ENCODE data around the gene CSPG4.
"Not testable (repeated sequence)": the region's sequence is repeated elsewhere in the genome, so short reads cannot be mapped to it uniquely, and the experiment has no call there.

CSPG4 gene

DNA sequence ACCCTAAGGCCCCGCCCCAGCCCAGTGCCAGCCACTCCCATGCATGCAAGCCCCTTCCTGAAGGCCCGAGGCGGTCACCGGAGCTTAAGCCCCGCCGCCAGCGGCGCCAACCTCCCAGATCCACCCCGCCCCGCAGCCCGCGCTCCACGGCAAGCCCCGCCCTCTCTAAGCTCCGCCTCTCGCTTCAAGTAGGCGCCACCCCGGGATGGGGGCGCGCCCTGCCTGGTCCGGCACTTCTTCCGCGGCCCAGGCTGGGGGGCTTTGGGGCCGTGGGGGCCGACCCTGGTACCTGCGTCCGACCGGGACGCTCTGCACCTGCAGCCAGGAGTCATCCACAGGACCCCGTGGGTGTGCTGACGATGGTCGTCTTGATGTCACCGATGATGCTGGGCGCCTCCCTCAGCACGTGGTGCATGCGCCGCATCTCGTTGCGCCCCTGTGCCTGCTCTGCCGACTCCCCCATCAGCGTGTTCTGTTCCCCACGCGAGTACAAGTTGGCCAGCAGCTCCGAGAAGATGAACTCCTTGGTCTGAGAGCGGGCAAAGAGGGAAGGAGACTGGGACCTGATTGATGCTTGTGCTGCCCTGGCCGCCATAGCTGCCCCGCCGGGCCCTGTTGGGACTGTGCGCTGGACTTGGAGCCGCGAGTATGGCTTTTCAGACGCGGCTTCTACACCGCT is 26.1 kb upstream of the CSPG4 start:
- DNase-seq = peak; percentile 95

DNA sequence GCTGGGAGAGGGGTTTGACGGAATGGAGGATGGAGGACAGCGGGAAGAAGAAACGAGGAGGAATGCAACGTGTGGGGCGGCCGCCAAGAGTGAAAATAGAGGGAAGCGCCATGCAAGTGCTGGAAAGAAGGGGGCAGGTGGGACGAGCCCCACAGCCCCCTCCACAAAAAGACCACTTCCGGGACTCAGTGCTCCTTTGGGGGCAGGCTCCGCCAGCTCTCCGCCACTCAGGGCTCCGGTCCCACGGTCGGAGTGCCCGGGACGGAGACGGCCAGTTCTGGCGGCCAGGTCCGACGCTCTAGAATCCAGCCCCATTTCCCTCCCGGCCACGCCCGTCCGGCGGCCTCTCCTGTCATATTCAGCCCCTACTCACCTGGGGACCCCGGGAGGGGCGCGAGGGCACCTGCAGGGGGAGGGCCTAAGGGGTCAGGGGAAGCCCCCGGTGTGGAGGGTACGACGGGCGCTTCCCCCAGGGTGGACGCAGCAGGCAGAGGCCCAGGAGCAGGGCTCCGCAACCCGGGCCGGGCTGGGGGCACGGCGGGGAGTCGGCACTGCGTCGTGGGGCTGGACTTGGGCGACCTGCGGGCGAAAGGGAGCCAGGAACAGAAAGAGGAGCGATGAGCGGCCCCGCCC is 25.5 kb upstream of the CSPG4 start:
- no peak for DNase-seq

- not testable (repeated sequence) for DNase-seq
These were observed 24.7 kb upstream of the CSPG4 start for GRCh38 chr15:75737116-75738013.

DNA sequence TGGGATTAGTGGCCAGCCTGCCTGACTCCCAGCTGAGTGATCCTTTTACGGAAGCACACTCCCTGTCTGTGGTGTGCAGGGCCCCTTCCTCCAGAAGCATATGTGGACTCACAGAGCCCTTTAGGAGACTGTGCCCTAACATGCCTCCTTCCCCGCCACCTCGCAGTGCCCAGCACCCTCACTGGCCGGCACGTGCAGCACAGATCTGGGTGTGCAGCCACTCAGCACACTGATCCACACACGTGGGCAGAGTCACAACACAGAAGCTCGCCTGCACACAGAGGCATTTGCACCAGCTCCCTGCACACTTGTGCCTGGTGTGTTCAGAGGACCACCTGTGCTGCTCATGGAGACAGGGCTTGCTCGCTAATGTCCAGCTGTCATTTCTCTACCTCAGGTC is 23.6 kb upstream of the CSPG4 start:
- no peak for DNase-seq

DNA sequence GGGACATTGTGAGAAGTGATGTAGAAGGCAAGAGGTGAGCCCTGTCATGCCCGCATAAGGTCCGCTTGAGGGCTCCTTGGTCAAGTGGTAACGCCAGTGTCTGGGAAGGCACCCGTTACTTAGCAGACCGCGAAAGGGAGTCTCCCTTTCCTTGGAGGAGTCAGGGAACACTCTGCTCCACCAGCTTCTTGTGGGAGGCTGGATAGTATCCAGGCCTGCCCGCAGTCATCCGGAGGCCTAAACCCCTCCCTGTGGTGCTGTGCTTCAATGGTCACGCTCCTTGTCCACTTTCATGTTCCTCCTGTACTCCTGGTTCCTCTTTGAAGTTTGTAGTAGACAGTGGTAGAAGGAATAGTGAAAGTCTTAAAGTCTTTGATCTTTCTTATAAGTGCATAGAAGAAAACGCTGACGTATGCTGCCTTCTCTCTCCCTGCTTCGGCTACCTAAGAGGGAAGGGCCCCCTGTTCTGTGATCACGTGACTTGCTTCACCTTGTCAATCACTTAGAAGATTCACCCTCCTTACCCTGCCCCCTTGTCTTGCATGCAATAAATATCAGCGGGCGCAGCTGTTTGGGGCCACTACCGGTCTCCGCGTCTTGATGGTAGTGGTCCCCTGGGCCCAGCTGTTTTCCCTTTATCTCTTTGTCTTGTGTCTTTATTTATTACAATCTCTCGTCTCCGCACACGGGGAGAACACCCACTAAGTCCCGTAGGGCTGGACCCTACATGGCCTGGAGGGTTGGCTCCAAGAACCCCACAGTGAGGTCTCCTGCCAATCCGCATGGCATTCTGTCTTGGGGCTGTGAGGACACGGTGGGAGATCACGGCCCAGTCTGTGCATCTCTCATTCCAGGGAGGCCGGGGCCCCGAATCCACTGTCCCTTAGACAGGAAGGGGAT is 22.5 kb upstream of the CSPG4 start:
- DNase-seq = not testable (repeated sequence)

DNA sequence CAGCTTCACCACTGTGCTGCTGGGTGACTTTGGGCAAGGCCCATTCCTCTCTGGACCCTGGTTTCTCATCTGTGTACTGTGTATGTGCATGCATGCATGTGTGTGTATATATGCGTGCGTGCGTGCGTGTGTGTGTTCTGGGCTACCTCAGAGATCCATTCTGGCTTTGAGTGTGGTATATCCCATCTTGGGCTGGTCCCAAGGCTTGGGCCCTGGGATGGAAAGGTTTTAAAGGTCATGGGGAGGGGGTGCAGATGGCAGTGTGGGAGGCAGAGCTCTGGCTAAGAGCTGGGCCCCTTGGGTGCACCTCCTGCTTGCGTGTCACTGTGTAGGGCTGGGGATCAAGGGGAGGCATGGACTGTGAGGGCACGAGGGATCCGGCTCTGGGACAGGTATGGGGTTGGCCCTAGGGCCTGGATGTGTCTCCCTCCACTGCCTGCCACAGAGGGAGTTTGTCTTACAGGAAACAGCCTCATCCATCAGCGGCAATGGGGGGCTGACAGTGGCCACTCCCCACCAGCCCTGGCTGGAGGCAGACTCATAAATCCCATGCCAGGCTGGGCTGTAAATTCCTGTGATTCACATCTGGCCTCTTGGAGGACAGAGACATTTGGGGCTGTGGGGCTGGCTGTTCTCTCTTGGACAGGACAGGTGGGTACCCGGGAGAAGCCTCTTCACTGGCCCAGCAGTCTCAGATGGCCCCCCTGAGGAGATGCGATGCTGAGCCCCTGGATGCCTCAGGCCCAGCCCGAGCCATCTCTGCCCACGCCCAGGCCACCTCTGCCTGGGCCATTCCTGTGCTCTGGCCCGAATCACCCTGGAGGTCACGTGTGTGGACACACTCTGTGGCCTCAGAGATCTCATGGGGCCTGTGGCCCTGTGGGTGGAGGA is 21.4 kb upstream of the CSPG4 start:
- no peak for DNase-seq

DNA sequence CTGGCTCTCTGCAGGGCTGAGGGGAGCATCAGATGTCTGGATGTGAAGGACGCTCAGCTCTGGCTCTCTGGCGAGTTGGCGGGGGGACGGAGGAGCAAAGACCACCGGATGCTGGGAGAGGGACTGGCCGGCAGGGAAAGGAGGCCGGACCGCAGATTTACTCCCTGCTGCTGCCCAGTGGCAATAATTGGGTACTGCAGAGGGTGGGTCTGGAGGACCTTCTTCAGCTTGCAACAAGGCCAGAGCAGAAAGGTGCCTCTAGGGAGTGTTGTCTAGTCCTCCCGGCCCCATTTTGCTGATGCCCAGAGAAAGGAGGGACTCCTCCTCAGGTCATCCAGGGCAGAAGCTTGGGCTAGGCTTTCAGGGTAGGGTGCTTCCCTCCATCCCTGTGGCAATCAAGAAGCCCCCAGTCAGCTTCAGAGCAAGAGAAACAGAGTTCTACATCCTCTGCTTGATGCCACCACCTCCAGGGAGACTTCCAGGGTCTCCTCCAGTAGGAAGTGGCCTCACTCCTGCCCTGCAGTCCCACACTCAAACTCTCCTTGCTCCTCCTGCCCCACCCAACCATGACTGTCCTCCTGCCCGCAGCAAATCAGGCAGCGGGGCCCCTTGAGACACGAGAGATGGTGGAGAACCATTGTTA is 20.3 kb upstream of the CSPG4 start:
- DNase-seq = peak; percentile 92

GRCh38 chr15:75732177-75732808 is 19.6 kb upstream of the CSPG4 start:
- DNase-seq = no peak

DNA sequence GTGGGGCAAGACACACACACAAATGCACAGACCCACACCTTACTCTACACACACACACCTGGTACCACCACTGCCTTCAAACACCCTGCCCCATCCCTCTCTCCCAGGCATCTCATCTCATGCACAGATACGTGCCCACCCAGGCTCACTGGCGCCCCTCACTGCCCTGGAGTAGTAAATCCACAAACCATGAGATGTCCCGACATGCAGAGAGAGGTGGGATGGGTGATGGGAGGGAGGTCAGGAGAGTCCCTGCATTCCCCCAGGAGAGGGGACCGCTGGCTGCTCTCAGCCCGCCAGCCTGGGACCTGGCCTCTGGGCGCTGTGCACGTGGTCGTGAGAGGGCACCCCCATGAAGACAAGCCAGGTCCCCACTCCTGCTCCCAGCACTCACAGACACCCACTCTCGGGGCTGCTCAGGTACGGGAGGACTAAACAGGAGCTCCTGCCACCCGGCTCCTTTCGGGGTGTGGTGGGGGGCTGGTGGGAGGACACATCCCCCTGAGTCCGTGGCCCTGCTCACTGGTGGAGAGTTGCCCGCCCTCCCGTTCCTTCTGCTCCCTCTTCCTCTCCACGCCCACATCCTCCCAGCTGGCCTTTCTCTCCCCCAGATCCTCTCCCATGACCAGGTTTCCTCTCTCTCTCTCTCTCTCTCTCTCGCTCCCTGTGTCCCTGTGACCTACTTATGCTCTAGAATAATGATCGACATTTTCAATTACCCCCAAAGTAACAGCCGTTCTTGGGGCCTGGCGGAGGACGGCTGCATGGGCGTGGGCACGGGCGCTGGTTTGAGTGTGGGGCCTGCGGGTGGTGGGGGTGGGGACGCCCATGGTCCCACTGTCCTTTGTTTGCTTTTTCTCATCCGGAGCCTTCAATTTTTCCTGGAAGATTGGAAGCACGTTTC is 18.9 kb upstream of the CSPG4 start:
- peak; percentile 88 for DNase-seq

DNA sequence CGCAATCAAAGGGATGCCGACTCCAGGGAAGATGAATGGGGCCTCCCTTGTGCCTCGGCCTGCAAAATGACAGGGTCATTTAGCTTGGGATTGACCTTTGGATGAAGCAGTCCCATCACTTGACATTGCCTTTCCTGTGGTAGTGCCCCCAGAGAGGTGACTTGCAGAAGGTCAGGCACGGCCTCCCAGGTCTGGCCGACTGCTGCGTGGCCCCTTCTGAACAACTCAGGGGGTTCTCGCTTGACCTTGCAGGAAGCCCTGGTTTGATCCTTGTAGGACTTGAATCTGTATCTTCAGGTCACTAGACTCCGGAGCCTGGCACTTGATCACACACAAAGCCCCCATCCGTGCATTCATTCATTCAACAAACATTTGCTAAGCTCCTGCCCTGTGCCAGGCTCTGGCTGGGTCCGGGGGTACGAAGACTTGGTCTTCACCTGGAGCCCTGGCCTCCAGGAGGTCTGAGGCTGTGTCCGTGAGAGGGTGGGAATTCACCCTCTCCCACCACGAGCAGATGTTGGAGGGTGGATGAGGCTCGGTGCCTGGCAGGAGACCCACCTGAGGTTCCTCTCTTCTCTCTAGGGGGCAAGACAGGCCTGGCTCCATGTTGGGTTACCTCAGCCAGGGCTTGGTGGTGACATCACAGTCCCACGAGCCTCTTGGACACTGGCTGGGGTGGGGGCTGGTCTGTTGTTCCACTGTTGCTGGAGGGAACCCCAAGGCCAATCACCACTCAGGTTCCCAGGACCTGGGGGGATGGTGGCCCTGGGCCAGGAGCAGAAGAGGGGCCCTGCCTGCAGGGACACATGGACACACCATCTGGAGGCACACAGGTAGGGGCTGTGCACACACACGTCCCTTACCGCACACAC is 18.0 kb upstream of the CSPG4 start:
- not testable (repeated sequence) for DNase-seq

GRCh38 chr15:75729326-75730069 is 16.9 kb upstream of the CSPG4 start:
- no peak for DNase-seq

DNA sequence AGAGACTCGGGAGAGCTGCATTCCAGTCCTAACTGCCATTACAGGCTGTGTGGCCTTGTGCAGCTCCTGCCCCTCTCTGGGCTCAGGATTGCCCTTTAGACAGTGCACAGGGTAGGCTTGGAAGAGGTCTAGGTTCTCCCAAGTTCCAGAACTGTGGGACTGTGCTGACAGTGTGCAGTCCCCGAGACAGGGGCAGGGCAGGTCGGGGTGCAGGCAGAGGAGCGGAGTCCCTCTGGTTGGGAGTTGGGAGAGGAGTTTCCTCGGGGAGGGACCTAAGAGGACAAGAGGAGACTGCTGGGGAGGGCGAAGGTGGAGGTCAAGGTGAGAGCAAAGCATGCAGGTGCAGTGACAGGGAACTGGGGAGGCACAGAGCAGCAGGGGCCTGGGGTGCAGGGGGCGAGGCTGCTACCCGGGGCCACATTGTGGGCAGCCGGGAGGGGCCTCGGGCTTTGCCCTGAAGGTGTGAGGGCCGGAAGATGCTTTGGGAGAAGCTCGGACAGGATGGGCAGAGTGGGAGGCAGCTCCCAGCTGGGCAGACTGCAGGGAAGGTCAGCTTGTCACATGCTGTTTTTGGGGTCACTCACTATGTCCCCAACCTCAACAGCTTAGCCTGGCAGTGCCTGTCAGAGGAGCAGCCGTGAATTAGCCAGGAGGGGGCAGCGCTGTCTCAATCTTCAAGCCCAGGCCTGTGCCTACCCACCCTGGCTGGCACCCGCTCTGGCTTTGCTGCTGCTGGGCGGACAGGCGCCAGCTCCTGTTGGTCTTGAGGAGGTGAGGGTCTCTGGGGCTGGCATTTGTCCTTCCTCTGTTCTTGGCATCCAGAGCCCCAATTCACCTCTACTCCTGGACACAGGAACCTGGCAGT is 15.4 kb upstream of the CSPG4 start:
- DNase-seq = peak; percentile 58

- DNase-seq = no peak
These were observed 14.4 kb upstream of the CSPG4 start for GRCh38 chr15:75727031-75727531.

- no peak for DNase-seq
These were observed 13.3 kb upstream of the CSPG4 start for GRCh38 chr15:75725719-75726607.

DNA sequence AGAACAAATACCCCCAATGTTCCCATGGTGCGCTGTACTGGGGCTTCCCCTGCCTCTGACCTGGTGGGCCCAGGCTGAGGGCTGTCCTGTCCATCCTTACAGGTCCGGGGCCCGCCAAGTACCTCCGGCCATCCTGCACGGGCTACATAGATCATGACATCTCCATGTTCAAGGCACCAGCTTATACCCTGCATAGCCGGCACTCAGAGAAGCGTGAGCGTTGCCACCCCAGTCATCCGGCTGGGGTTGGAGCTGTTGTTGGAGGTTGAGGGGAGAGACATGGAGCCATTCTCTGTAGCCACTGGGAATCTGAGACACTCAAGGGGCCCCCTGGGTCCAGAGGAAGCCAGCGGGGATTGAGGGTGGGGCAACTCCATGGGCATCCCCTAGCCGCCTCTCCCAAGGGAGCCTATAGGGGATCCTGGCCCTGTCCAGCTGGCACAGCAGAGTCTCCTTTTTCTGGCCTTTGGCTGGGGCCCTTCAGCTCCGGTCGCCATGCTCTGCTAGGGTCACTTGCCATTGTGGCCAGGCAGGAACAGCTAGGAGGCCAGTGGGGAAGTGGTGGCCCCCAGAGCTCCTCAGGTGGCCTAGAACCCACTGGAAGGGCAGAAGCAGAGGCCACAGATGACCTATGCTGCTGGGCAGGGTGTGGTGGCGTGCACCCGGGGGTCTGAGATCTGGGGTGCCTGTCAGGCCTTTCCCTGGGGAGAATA is 12.5 kb upstream of the CSPG4 start:
- DNase-seq = no peak

All from retina (tissue), 1 donor.